ENCODE results near the gene NDUFAF7.

DNA sequence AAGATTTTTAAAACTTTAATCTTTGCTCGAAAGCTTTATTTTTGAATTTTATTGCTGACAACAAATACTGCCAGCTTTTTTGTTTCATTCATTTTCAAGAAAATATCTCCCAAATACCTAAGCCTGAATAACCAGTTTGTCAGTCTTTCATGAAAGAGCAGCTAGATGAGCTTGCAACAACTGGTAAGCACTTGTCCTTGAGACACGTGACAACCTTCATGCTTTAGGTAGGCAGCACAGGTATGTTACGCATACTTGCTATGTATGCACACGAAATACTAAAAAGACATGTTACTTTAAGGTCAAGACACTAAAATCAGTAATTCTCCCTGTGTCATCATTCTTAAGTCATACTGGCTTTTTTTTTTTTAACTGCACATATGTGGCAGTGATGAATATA lies 12.4 kb upstream of the NDUFAF7 start:
- no peak for TF ChIP-seq KHSRP (IDR thresholded peaks at IDR 0.05)
- TF ChIP-seq, protein P1, sequence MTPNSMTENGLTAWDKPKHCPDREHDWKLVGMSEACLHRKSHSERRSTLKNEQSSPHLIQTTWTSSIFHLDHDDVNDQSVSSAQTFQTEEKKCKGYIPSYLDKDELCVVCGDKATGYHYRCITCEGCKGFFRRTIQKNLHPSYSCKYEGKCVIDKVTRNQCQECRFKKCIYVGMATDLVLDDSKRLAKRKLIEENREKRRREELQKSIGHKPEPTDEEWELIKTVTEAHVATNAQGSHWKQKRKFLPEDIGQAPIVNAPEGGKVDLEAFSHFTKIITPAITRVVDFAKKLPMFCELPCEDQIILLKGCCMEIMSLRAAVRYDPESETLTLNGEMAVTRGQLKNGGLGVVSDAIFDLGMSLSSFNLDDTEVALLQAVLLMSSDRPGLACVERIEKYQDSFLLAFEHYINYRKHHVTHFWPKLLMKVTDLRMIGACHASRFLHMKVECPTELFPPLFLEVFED (CRISPR knock-in tag; conservative IDR thresholded peaks at IDR 0.05) = no peak
- no peak for TF ChIP-seq ZNF76 (CRISPR knock-in tag; IDR thresholded peaks at IDR 0.05; ENCODE audit: borderline replicate concordance)
- no peak for TF ChIP-seq TCF7 (IDR thresholded peaks at IDR 0.05; ENCODE audit: borderline replicate concordance)
- TF ChIP-seq, protein P2, sequence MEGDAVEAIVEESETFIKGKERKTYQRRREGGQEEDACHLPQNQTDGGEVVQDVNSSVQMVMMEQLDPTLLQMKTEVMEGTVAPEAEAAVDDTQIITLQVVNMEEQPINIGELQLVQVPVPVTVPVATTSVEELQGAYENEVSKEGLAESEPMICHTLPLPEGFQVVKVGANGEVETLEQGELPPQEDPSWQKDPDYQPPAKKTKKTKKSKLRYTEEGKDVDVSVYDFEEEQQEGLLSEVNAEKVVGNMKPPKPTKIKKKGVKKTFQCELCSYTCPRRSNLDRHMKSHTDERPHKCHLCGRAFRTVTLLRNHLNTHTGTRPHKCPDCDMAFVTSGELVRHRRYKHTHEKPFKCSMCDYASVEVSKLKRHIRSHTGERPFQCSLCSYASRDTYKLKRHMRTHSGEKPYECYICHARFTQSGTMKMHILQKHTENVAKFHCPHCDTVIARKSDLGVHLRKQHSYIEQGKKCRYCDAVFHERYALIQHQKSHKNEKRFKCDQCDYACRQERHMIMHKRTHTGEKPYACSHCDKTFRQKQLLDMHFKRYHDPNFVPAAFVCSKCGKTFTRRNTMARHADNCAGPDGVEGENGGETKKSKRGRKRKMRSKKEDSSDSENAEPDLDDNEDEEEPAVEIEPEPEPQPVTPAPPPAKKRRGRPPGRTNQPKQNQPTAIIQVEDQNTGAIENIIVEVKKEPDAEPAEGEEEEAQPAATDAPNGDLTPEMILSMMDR (IDR thresholded peaks at IDR 0.05 in 2 of 3, conservative IDR thresholded peaks at IDR 0.05 in 1 of 3; ENCODE audit: insufficient read depth in 2 of 3, low read depth in 1 of 3, low read length in 3 of 3) = no peak

All from K562 (cell line).